Measurements from ENCODE around the gene GPC6. TPM values are rescaled to one million over a fixed set of nuclear protein-coding genes. Genes with fewer than 3 reads are reported as not detected.

GPC6 gene
- polyA plus RNA-seq, 1 donor from 2014 or later, result 9.0 TPM

DNA sequence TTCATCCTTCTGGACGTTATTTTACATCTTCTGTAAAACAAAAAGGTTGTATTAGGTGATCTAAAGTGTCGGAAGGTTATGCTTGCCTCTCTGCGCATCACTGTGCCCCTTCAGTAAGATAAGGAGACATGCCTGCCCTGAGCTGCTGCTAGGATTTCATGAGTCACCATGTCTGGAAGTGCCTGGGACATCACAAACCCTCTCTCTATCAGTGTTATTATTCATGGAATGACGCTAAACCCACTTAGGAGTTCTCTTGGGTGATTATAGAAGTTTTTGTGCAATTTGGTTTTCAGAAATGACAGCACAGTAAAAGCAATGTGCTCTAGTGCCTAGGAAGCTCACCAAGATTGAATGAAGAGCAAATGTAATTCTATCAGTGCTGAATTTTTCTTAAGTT is 635.2 kb downstream of the GPC6 start:
- no peaks in the 10 kb centered on the region for H3F3A ChIP-seq (ENCODE audit: insufficient read depth, low read length, poor library complexity, severe bottlenecking)
- no peaks in the 10 kb centered on the region for H4K20me1 ChIP-seq (ENCODE audit: insufficient read depth)
- H3K9me2 ChIP-seq (ENCODE audit: insufficient read depth, low read length), result no peaks in the 10 kb centered on the region
- H3K9me3 ChIP-seq (ENCODE audit: low read length), result no peaks in the 10 kb centered on the region
- no peaks in the 10 kb centered on the region for H3K27me3 ChIP-seq (ENCODE audit: insufficient read depth, low read depth, low read length)
- H3K27ac ChIP-seq (ENCODE audit: low read length), result no peak overlapping the region
- no peaks in the 10 kb centered on the region for H3K79me2 ChIP-seq (replicated peaks; ENCODE audit: insufficient read depth, low read length)
- TF ChIP-seq, protein P1, sequence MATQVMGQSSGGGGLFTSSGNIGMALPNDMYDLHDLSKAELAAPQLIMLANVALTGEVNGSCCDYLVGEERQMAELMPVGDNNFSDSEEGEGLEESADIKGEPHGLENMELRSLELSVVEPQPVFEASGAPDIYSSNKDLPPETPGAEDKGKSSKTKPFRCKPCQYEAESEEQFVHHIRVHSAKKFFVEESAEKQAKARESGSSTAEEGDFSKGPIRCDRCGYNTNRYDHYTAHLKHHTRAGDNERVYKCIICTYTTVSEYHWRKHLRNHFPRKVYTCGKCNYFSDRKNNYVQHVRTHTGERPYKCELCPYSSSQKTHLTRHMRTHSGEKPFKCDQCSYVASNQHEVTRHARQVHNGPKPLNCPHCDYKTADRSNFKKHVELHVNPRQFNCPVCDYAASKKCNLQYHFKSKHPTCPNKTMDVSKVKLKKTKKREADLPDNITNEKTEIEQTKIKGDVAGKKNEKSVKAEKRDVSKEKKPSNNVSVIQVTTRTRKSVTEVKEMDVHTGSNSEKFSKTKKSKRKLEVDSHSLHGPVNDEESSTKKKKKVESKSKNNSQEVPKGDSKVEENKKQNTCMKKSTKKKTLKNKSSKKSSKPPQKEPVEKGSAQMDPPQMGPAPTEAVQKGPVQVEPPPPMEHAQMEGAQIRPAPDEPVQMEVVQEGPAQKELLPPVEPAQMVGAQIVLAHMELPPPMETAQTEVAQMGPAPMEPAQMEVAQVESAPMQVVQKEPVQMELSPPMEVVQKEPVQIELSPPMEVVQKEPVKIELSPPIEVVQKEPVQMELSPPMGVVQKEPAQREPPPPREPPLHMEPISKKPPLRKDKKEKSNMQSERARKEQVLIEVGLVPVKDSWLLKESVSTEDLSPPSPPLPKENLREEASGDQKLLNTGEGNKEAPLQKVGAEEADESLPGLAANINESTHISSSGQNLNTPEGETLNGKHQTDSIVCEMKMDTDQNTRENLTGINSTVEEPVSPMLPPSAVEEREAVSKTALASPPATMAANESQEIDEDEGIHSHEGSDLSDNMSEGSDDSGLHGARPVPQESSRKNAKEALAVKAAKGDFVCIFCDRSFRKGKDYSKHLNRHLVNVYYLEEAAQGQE (IDR thresholded peaks at IDR 0.05; ENCODE audit: borderline replicate concordance), result peak; percentile 58
- TF ChIP-seq RAD21 (conservative IDR thresholded peaks at IDR 0.05) (peak; percentile 12), TAF1 (IDR thresholded peaks at IDR 0.05; ENCODE audit: low read depth) (no peak)
- H3K4me3 ChIP-seq (ENCODE audit: low read length), result no peak overlapping the region
- no peaks in the 10 kb centered on the region for H3K36me3 ChIP-seq (ENCODE audit: insufficient read depth, low read length)
- no peak overlapping the region for H3K9ac ChIP-seq (ENCODE audit: low read length)
- no peak overlapping the region for H3K4me2 ChIP-seq (ENCODE audit: low read length)
- H2AFZ ChIP-seq (ENCODE audit: low read depth, low read length), result no peak overlapping the region

DNA sequence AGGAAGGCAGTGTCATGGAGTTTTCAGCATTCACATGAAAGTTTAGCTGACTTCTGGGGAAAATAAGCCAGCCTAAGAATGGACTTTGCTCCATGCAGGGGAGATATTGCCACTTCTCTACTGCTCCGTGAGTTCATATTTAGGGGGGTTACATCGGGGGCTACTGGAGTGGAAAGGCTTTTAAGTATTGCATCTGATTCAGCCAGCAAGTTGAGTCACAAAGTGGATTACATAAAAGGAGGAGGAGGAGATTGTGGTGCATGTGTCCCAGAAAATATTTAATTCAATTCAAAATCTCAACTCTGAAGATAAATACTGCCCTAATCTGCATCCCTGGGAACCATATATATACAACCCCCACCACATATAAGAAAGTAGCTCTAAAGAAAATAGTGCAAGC is 635.7 kb downstream of the GPC6 start:
- Histone ChIP-seq H3F3A (ENCODE audit: insufficient read depth, low read length, poor library complexity, severe bottlenecking) (no peaks in the 10 kb centered on the region), H3K9me2 (ENCODE audit: insufficient read depth, low read length) (no peaks in the 10 kb centered on the region), H3K79me2 (replicated peaks; ENCODE audit: insufficient read depth, low read length) (no peaks in the 10 kb centered on the region), H2AFZ (ENCODE audit: low read depth, low read length) (no peak overlapping the region), H3K27me3 (ENCODE audit: insufficient read depth, low read depth, low read length) (no peaks in the 10 kb centered on the region), H4K20me1 (ENCODE audit: insufficient read depth) (no peaks in the 10 kb centered on the region), H3K9me3 (ENCODE audit: low read length) (no peaks in the 10 kb centered on the region), H3K36me3 (ENCODE audit: insufficient read depth, low read length) (no peaks in the 10 kb centered on the region), H3K4me3 (ENCODE audit: low read length) (no peak overlapping the region), H3K9ac (ENCODE audit: low read length) (no peak overlapping the region), H3K4me2 (ENCODE audit: low read length) (no peak overlapping the region), H3K27ac (ENCODE audit: low read length) (no peak overlapping the region)
- no peak for TF ChIP-seq MXI1 (conservative IDR thresholded peaks at IDR 0.05; ENCODE audit: poor library complexity, severe bottlenecking)
- TF ChIP-seq TAF1 (IDR thresholded peaks at IDR 0.05; ENCODE audit: low read depth), result no peak
- no peak for TF ChIP-seq EZH2 (IDR thresholded peaks at IDR 0.05; ENCODE audit: borderline replicate concordance, insufficient read depth, low read length, poor library complexity, severe bottlenecking)
- TF ChIP-seq SMC3 (conservative IDR thresholded peaks at IDR 0.05; ENCODE audit: poor library complexity), result no peak
- no peak for TF ChIP-seq RAD21 (conservative IDR thresholded peaks at IDR 0.05)
- no peak for TF ChIP-seq EP300 (conservative IDR thresholded peaks at IDR 0.05; ENCODE audit: poor library complexity, severe bottlenecking)
- TF ChIP-seq POLR2AphosphoS5 (IDR thresholded peaks at IDR 0.05), result no peak
- TF ChIP-seq, protein P2, sequence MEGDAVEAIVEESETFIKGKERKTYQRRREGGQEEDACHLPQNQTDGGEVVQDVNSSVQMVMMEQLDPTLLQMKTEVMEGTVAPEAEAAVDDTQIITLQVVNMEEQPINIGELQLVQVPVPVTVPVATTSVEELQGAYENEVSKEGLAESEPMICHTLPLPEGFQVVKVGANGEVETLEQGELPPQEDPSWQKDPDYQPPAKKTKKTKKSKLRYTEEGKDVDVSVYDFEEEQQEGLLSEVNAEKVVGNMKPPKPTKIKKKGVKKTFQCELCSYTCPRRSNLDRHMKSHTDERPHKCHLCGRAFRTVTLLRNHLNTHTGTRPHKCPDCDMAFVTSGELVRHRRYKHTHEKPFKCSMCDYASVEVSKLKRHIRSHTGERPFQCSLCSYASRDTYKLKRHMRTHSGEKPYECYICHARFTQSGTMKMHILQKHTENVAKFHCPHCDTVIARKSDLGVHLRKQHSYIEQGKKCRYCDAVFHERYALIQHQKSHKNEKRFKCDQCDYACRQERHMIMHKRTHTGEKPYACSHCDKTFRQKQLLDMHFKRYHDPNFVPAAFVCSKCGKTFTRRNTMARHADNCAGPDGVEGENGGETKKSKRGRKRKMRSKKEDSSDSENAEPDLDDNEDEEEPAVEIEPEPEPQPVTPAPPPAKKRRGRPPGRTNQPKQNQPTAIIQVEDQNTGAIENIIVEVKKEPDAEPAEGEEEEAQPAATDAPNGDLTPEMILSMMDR (IDR thresholded peaks at IDR 0.05; ENCODE audit: poor library complexity, severe bottlenecking), result no peak
- TF ChIP-seq, protein P1 (IDR thresholded peaks at IDR 0.05; ENCODE audit: borderline replicate concordance), result no peak

Measured in neural cell (in vitro differentiated cells).